Sigmoid colon (tissue), 4 donors: Measurements from ENCODE around the gene B4GALT4.

ENCODE experiments used
- EP300 ChIP-seq, 4 donors: sonication (generic); formaldehyde crosslinking; IDR thresholded peaks; one replicate each; pipeline ENCODE4 v1.6.1; 2017; ENCODE audit warnings: antibody characterized with exemption in 4 of 4
- TF ChIP-seq, protein P1 (sequence below), 4 experiments: fragments of 450-650 bp in 3 of 4; fragments of 200-600 bp in 1 of 4; IDR thresholded peaks; one replicate each; pipeline ENCODE4 v1.5.1; 2016 to 2019; ENCODE audit warnings: antibody characterized with exemption in 4 of 4, mild to moderate bottlenecking in 3 of 4, moderate library complexity in 2 of 4

DNA sequence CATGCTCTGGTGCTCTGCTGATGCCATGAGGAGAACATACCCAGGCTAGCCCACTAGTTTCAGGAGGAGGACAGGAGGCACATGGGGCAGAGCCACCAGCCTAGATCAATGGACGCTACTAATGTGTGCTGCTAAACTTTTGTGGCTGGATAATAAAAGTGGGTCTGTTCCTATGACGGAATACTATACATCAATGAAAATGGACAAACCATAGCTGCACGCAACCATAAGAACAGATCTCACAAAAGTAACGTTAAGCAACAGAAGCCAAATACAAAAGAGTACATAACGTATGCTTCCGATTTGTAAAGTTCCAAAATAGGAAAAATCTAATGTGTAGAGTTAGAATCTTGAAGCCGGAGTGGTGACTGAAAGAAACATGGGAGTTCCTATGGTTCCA is 11.5 kb downstream of the B4GALT4 start:
- TF ChIP-seq, protein P1, sequence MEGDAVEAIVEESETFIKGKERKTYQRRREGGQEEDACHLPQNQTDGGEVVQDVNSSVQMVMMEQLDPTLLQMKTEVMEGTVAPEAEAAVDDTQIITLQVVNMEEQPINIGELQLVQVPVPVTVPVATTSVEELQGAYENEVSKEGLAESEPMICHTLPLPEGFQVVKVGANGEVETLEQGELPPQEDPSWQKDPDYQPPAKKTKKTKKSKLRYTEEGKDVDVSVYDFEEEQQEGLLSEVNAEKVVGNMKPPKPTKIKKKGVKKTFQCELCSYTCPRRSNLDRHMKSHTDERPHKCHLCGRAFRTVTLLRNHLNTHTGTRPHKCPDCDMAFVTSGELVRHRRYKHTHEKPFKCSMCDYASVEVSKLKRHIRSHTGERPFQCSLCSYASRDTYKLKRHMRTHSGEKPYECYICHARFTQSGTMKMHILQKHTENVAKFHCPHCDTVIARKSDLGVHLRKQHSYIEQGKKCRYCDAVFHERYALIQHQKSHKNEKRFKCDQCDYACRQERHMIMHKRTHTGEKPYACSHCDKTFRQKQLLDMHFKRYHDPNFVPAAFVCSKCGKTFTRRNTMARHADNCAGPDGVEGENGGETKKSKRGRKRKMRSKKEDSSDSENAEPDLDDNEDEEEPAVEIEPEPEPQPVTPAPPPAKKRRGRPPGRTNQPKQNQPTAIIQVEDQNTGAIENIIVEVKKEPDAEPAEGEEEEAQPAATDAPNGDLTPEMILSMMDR (IDR thresholded peaks at IDR 0.05): no peak
- no peak for TF ChIP-seq EP300 (IDR thresholded peaks at IDR 0.05)
